HG03135 (cell line): ENCODE data around the gene MYL7.
"Not testable (repeated sequence)": the region's sequence is repeated elsewhere in the genome, so short reads cannot be mapped to it uniquely, and the experiment has no call there.

ENCODE experiments used
- ATAC-seq: cut with Tn5 transposase; IDR thresholded peaks from one replicate; pipeline ENCODE4 v1.9.1; 2021; ENCODE audit warnings: mild to moderate bottlenecking, moderate library complexity; ENCODE audit not compliant: unreplicated experiment

The MYL7 gene

DNA sequence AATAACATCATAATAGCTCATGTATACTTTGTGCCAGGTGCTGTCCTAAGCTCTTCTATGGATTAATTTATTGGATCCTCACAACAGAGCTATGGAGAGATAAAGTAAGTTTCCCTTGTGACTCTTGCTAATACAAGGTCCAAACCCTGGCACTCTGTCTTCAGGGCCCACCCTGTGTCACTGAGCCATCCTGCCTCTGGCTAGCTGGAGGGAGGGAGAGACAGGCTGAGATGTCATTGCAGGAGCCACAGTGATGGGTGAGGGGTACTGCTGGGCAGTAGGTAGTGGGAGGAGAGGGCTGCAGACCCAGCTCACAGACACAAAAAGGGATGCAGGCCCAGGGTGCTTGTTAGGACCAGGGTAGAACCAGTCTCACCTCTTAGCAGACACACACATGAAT lies 31.2 kb upstream of the MYL7 start:
- ATAC-seq: no peak

DNA sequence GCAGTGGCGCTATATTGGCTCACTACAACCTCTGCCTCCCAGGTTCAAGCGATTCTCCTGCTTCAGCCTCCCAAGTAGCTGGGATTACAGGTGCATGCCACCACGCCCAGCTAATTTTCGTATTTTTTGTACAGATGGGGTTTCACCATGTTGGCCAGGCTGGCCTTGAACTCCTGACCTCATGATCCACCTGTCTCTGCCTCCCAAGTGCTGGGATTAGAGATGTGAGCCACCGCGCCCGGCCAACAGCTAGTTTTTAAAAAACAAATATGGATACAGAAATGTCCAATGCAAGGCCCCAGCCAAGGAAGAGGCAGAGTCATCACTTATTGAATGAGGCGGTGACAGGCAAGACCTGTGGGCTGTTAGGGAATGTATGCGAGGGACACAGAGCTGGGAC lies 30.8 kb upstream of the MYL7 start:
- ATAC-seq: not testable (repeated sequence)

DNA sequence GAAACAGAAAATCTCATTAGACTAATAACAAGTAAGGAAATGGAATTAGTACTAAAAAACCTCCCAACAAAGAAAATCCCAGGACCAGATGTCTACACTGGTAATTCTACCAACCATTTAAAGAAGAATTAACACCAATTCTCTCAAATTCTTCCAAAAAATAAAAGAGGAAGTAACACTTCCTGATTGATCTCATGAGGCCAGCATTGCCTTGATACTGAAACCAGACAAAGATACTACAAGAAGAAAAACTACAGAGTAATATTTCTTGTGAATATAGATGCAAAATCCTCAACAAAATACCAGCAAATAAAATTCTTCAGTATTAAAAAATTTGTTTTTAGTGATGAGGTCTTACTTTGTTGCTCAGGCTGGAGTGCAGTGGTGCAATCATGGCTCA lies 26.8 kb upstream of the MYL7 start:
- no peak for ATAC-seq

DNA sequence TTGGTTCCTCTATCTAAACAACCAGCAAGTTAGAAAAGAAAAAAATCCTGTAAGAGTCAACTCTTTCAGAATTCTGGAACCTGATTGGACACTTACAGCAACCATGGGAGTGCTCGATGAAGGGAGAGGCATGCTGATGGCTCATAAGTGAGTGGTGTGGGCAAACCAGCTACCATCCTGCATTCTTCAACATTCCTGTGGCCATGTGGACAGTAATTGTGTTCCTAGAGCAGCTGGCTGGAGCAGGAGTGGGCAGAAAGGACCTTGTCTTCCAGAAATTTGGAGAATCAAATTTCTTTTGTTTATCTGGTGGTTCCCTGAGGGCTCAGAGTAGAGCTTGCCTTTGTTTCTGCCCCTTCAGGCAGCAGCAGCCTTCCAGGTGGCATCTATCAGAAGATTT lies 22.5 kb upstream of the MYL7 start:
- no peak for ATAC-seq

DNA sequence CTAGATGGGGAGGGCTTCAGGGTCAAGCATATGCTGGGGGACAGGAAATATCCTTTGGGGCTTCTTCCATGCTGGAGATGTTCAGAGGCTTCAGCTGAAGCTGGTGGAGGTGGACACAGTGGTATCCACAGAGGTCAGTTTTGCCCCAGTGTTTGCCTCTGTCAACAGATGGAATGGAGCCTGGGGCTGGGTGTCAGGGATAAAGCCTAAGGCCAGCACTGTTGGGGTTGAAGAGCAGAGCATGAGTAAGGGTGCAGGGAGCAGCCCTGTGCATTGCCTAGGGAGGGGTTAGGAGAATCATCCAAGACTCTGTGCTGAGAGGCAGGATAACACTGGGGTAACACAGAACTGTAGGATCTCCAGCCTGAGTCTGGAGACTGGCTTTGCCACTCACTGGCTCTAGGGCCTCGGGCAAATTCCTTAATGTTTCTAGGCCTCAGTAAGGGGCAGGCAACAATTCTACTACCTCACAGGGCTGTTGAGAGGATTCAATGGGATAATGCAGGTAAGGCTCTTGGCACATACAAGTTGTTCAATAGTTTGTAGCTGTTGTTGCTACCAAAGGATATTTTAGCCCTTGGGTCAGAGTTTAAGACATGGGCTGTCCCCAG lies 21.8 kb upstream of the MYL7 start:
- ATAC-seq: no peak

DNA sequence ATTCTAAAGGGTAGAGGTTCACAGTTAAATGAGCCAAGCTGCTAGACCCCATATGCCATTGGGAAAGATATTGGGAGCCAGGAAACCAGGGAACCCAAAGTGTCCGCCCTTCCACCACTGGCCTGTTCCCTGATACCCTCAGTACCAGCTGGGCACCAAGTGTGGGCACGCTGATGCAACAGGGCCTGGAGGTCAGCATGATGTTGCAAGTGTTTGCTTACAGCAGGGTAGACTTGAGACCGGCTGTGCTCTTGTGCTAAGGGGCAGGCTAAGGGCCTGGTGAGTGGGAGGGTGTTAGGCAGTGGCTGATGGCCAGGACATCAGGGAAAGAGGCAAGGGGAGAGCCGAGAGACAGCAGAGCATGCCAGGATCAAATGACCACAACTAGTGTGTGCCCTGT lies 21.0 kb upstream of the MYL7 start:
- no peak for ATAC-seq

DNA sequence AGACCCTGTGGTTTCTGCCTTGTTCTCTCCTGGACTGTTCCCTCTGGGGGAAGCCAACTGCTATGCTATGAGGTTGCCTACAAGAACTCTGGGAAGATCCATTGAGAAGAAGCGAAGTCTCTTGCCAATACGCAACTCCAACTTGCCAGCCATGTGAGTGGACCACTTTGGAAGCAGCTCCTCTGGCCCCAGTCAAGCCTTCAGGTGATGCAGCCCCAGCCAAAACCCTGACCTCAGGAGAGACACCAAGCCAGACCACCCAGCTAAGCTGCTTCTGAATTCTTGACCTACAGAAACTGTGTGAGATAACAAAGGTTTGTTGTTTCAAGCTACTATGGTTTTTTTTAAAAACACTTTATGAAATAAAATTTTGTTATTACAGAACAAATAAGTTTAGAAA lies 20.2 kb upstream of the MYL7 start:
- ATAC-seq: no peak

DNA sequence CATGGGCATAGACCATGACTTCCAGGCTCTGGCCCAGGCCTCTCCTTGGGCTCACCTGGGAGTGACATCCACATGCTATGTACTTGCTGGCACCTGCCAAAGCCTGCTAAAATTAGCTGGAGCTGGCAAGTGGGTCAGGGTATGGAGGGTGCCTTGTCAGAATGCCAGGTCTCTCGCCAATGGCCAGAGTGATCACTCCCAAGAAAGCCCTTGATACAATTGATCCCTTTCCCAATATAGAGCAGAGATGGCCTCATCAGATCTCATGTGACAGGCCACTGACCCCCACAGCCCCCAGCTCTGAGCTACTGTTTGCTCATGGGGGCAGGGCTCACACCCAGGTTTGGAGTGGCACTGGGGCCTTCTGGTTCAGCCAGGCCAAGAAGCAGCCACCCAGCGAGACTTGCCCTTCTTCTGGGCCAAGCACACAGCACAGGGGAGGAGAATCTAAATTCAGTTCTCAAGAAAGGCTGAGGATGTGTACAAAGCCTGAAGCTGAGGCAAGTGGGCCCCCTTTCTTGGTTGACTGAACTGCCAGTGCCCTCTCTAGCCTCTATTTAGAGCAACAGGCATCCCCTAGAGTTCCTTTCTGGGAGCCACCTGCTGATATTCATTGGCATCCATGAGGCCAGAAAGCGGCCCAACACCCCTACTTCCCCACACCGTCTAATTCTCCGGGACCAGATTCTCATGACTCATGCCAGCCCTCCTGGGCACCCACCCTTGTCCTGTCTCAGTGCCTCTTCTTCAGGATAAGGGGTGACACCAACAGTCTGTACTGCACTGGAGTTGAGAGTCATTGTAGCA lies 18.9 kb upstream of the MYL7 start:
- ATAC-seq: no peak

DNA sequence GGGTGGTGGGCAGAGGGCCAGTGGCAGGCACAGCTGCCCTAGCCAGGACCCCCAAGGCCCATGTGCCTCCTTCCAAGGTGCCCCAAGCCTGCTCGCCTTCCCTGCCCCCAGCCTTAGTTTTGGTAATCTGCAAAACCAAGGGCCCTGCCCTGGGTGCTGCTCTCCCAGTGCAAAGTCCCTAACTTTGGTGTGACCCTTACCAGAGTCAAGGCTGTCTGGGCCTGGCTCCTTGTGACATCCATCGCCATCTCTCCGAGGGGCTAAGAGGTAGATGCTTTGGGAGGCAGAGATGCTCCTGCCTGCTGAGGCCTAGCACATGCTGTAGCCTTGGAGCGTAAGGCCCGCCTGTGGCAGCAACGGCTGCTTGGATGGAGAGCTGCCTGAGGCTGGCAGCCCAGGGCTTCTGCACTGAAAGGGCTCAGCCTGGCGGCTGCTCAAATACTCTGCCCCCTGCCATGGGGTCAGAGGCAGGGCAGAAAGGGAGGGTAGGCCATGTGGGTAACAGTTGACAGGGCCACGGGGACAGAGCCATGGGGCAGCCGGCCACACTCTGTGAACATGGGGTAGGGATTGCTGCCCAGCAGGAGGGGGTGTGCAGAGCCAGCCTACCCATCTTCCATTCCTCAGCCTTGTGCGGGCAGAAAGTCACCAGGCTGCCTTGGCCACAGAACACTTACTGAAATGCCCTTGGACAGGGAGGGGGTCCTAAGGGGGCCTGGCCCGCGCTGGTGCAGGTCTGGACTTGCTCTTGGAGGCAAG lies 17.9 kb upstream of the MYL7 start:
- ATAC-seq: no peak

DNA sequence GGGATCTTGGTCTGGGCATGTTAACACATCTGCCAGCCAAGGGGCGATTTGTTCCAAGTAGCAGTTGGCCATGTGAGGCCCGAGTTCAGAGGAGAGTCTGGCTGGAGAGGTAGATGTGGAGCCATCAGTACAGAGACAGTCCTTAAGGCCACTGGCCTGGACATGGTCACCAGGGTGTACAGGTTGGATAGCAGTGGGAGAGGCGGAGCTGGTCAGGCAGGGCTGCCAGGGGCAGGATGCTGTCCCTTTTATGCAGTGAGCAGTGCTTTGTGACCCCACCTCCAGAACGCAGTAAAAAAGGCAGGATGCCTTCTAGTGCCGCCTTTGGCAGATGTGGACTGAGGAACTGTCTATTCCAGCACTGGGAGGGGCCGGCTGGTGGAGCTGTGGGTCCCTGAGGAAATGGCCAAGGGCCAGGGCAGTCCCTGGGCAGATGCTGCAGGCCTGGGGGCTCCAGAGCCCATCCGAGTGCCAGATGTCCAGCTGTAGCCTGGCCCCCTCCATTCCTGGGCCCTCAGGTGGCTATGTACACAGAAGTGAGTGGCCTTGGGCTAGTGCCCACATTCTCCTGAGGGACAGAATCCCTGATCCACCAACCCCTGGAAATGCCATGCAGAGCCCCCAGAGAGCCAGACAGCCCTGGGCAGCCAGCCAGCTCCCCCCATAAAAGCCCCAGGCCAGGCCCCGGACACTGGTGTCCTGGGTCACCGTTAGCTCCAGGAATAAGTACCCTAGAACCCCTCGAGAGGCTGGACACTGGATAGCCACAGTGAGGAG lies 17.2 kb upstream of the MYL7 start:
- no peak for ATAC-seq

DNA sequence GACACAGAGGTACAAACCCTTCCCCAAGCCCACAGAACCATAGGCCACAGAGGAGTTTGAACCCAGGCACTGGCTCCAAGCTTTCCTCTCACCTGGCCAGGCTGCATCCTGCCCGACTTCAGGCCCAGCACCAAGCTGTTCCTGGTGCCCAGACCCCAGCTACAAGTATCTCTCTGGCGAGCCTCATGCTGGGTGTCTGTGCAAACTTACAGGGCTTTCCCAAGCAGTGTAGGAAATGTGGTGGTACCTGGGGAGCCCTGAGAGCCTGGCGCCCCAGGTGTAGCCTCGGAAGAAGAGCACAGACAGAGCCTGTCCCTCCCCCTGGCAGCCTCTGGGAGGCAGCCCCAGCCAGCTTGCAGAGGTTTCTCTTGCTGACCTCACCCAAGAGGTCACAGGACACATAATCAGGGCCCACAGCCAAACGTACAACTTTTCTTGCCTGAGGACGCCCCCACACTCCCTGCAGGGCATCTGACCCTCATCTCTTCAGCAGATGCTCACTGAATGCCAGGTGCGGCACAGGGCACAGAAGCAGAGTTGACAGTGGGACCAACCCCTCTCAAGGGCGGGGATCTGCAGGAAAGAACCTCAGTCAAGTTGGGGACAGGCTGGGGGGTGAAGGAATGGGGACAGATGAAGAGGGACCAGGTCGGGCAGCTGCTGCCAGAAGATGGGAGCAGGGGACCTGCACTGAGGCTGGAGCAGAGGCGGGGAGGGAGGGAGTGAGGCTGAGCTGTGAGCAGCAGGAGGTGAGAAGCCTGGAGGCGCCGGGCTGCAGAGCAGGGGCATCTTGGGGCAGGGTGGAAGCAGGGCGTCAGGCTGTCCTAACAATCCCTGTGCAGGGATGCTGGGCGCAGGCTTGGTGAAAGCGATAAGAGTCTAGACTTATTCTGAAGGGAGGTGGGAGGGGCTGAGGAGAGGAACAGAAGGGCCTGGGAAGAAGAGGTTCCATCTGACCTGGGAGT lies 16.3 kb upstream of the MYL7 start:
- no peak for ATAC-seq

DNA sequence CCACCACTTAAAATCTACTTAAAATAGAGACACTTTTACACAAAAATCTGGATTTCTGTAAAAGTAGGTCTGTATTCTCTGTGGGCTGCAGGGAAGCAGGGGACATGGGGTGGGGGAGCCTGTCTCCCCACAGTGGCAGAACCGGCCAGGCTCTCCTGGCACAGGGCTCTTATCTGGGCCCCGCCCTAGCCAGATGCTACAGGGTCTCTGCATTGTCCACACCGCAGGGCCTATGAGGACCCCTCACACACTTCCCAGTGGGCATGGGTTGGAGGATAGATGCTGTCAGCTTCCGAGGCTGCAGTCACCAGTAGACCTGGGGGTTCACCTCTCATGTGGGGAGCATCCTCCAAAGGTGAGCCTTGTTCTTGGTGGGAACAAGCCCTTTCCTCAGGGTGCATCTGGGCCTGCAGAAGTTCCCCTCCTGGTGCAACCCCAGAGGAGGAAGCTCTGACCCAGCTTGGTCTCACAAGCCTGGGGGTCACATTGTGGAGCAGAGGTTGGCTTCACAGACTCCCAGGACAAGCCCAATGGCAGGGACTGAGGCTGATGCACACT lies 15.4 kb upstream of the MYL7 start:
- ATAC-seq: no peak

DNA sequence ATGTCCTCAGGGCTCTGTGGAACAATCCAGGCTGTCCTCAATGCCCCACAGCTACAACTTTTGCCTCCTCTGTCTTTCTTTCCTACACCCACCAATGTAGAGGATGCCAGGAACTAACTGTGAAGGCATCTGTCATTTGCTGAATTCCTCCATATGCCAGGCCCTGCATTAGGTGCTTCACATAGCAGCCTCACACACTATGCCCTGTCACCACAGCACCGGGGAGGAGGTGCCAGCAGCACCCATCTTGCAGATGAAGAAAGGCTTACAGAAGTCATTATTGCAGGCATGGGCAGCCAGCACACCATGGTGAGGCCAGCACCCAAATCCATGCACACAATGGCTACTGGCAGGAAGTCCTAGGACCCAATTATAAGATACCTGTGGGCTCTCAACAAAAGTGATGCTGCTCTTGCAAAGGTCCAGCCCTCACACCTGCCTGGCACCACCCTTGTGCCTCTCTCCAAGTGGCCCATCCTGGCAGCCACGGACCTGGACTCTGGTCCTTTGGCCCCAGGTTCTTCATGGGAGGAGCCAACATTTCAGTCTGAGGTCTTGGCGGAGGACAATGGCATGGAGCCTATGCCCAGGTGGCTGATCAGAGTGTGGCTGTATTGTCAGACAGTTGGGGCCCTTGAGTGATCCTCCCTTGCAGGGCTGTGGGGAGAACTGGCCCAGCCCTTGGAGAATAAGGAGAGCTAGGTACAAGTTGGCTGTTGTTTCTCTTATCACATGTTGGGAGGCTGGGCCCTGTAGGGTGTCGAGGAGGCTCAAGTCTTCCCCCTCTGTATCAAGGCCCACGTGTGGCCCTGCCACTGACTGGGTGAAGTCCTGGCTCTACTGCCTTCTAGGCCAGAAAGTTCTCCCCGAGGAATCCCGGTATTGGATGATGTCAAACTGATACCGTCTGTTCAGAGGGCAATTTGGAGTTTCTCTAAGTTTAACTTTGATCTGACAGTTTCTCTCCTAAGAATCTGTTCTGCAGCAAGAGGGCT lies 14.4 kb upstream of the MYL7 start:
- ATAC-seq: no peak

DNA sequence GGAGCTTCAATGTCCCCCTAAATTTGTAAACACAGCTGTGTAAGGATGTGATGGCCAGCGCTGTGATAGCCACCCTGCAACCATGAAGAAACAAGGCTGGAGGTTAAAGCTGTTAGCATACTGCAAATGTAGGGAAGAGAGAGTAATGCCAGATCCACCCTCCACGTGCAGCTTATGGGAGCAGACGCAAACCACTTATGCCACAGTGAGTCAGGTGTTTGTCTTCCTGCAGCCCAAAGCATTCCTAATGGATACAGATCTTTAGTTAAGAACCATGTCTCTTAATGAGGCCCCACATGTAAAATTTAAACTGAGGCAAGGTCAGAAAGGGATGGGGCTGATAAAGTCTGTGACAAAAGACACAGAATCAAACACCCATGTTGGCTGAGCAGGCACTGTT lies 13.6 kb upstream of the MYL7 start:
- no peak for ATAC-seq

DNA sequence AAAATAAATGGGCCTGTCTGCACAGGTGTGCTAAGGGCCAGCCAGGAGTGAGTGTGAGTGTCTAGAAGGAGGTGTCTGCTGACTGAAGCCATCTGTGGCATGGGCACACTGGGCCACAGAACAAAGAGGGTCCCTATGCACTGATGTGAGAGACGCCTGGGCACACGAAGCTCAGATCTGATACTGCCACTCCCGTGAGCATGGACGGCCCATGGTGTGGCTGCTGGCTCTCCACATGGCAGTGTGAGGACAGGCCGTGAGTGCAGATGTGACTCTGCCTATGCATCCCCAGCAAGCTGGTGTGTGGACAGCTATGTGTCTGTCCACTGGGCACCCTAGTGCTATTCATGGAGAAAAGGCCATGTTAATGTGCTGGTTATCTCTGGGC lies 12.8 kb upstream of the MYL7 start:
- ATAC-seq: no peak

DNA sequence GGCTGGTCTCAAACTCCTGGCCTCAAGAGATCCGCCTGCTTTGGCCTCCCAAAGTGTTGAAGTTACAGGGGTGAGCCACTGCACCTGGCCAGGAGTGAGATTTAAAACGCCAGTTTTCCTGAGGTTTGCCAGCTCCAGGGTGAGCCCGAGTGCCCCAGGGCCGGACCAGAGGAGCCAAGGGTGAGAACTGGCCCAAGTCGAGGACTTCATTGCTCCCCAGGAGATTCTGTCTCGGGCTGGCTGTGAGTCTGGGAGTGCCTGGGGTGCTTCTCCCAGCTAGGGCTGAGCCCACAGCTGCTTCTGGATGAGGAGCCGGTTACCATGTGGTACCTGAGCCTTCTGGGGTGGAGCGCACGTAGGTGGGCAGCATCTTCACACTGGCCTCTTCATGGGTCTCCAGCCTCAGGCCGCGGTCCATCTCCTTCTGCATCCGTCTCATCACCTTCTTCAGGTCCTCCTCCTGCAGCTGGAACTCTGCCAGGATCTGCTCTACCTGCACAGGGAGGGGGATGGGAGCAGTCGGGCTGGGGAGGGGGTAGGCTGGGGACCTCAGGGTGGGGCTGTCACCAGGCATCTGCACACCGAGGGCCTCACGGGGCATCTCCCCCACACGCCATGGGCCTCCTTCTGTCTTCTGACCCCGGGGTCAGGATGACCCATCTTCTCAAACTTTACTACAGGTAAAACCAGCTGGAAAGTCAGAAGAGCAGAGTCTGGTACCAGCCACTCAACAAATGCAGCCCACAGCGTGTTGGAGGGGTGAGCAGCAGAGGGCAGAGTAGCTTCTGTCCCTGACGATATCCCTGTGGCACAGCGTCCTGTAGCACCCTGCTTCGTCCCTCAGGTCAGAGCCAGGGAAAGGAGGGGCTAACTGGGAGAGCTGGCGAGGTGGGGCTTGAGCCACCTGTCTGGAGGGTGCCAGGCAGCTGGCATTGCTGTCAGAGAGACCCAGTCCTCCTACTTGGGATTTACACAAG lies 12.1 kb upstream of the MYL7 start:
- no peak for ATAC-seq

DNA sequence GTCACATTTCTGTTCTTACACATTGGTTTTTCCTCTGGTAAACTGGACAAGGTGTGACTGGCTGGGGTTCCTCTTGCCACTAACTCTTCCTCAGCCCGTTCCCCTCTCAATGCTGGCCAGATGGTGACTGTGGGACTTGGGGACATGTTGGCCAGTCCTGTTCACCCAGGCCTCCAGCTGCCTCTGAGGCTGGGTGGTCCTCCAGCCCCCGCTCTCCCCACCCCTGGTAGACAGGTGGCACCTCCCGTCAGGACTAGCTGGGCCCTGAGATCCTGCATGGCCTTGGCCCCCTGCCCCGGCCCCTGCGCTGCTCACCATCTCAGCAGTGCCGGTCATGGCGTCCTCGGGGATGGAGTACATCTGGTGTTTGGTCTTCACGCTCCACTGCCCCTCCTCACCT lies 10.8 kb upstream of the MYL7 start:
- ATAC-seq: no peak
